ENCODE measurements around the gene PDCD1LG2. TPM values are rescaled to one million over a fixed set of nuclear protein-coding genes. Genes with fewer than 3 reads are reported as not detected.

Gene PDCD1LG2
- total RNA-seq, 1 donor from 2014 or later = 3.2 TPM

DNA sequence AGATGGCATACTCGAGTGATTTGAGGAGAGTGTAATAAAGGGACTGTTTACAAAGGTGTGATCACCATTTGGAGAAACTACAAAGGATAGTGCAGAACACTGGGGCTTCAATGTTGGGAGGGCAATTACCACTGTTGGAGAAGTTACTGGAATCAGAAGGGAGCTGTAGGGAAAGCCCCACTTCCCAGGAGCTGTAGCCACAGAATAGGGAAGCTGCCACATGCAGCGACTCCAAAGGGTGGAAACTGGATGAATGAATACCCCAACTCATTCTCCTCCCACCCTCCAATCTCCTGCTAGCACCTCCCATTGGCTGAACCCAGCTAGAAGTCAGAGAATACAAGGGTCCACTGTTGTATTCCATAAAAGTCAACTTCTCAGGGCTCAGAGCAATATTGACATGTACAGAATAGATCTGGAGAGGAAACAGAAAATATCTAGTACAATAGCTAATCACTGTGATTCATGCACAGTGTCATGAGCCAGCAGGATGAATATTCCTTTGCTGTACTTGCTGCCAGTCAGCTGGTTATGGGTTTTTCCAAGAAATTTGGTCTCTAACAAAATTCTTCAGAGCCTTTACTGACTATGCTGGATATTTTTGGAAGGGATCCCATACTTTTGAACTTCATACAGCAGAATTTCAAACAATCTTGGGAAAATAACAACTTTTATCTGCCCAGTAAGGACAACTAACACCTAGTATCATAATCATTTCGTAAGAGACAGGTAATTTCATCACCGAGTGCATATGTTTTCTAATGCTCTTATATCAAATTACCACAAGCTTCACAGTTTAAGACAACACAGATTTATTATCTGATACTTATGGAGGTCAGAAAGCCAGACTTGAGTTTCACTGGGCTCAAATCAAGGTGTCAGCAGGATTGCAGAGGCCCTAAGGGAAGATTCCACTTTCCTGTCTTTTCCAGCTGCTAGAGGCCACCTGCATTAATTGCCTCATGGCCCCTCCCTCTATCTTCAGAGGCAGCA is 39.6 kb downstream of the PDCD1LG2 start:
- Histone ChIP-seq H3K4me3 (ENCODE audit: low read depth, low read length) (no peak overlapping the region), H3K27me3 (ENCODE audit: control insufficient read depth, insufficient read depth, low read length) (no peaks in the 10 kb centered on the region), H3K36me3 (ENCODE audit: control insufficient read depth, insufficient read depth, low read length) (no peaks in the 10 kb centered on the region)
- TF ChIP-seq CTCF (IDR thresholded peaks at IDR 0.05; ENCODE audit: insufficient read depth, low read length, poor library complexity, severe bottlenecking) = no peak
- no peak for DNase-seq (ENCODE audit: low read depth)

DNA sequence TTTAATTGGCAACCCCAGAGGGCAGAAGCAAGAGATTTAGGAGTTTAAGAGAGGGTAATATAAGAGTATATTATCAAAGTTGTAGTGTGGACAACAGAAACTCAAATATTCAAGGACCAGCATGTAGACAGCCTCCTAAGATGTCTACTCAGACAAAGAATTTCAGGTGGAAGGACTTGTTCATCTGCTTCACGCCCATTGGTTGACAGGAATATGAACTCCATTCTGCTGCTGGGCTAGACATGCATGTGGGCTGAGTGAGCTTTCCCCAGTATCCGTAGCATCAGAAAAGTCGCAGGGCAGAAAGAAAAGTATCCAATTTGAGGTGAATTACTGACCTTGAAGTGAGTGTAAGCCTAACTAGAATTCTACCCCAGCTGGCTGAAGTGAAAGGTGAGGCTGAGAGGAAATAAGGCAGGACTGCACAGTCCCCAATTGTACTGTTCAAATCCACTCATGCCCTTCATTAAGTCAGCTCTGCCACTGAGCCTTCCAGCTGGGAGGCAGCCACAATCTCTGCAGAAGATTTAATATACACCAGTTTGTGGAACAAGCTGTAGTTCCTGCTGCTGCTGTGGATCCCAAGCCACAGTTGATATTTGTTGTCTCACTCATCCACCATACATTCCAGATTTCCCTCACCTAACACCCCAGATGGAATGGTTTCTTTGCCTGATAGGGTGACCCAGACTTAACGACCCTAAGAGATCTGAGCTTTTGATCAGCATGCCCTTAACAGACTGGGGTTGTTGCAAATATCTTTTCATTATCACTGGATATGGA is 41.2 kb downstream of the PDCD1LG2 start:
- Histone ChIP-seq H3K4me3 (ENCODE audit: low read depth, low read length) (no peak overlapping the region), H3K27me3 (ENCODE audit: control insufficient read depth, insufficient read depth, low read length) (no peaks in the 10 kb centered on the region), H3K36me3 (ENCODE audit: control insufficient read depth, insufficient read depth, low read length) (no peaks in the 10 kb centered on the region)
- no peak for DNase-seq (ENCODE audit: low read depth)
- no peak for TF ChIP-seq CTCF (IDR thresholded peaks at IDR 0.05; ENCODE audit: insufficient read depth, low read length, poor library complexity, severe bottlenecking)

DNA sequence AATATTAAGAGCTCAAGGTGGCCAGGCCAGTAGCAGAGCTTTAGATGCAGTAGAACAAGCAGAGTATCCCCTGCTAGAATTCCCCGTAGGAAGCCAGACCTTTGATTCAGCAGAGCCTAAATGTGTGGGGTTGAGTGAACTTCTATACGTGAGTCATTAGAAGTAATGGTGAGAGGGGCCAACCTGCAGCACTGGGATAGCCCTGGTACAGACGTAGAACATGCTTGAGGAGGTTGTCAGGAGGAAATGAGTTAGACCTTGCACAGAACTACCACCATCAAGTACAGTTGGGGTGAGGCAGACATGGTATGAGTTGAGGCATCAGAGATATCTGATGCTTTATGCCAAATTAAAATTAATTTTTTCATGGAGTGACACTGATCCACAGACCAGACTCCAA is 42.0 kb downstream of the PDCD1LG2 start:
- no peaks in the 10 kb centered on the region for H3K27me3 ChIP-seq (ENCODE audit: control insufficient read depth, insufficient read depth, low read length)
- no peak for TF ChIP-seq CTCF (IDR thresholded peaks at IDR 0.05; ENCODE audit: insufficient read depth, low read length, poor library complexity, severe bottlenecking)
- no peaks in the 10 kb centered on the region for H3K36me3 ChIP-seq (ENCODE audit: control insufficient read depth, insufficient read depth, low read length)
- no peak for DNase-seq (ENCODE audit: low read depth)
- no peak overlapping the region for H3K4me3 ChIP-seq (ENCODE audit: low read depth, low read length)

- no peak for DNase-seq (ENCODE audit: low read depth)
- Histone ChIP-seq H3K36me3 (ENCODE audit: control insufficient read depth, insufficient read depth, low read length) (no peaks in the 10 kb centered on the region), H3K27me3 (ENCODE audit: control insufficient read depth, insufficient read depth, low read length) (no peaks in the 10 kb centered on the region), H3K4me3 (ENCODE audit: low read depth, low read length) (no peak overlapping the region)
- no peak for TF ChIP-seq CTCF (IDR thresholded peaks at IDR 0.05; ENCODE audit: insufficient read depth, low read length, poor library complexity, severe bottlenecking)
These were observed 42.9 kb downstream of the PDCD1LG2 start for GRCh38 chr9:5553211-5553610.

DNA sequence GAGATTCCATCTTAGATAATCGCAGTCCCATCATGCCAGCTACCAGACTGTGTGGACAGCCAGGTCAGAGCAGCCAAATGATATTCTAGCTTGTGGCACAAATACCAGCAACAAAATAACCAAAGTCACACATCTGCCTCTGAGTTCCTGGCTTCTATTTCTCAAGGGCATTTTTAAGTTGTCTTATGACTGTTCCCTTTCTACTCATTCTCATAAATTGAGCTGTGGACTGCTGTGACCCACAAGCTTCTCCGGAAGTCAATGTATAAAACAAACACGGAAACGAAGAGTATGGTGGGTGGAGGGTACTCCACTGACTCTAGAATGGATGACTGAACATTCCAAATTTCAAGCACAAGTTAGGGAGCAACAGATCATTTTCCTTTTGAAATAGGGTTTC is 43.9 kb downstream of the PDCD1LG2 start:
- Histone ChIP-seq H3K27me3 (ENCODE audit: control insufficient read depth, insufficient read depth, low read length) (no peaks in the 10 kb centered on the region), H3K4me3 (ENCODE audit: low read depth, low read length) (no peak overlapping the region), H3K36me3 (ENCODE audit: control insufficient read depth, insufficient read depth, low read length) (no peaks in the 10 kb centered on the region)
- DNase-seq (ENCODE audit: low read depth) = no peak
- TF ChIP-seq CTCF (IDR thresholded peaks at IDR 0.05; ENCODE audit: insufficient read depth, low read length, poor library complexity, severe bottlenecking) = no peak

Data from kidney epithelial cell (primary cell).